RWPE2 (cell line): ENCODE data around the gene SUSD6.

Source experiments
- ATAC-seq: fragments of 200-7000 bp; cut with Tn5 transposase; 3 replicates; pipeline ENCODE4 v1.9.1; 2021; ENCODE audit warnings: low read depth
- DNase-seq: peaks from one replicate; pipeline ENCODE4 v3.0.0-alpha.2; 2020; ENCODE audit warnings: low spot score
- H3K27ac ChIP-seq: fragments of 450-650 bp; 2 replicates; pipeline ENCODE4 v1.5.1; 2017; ENCODE audit warnings: mild to moderate bottlenecking; ENCODE audit not compliant: poor library complexity, severe bottlenecking
- H3K27me3 ChIP-seq: fragments of 250-450 bp; sonication (Bioruptor Pico); 2 replicates; pipeline ENCODE4 v1.5.1; 2021; ENCODE audit warnings: mild to moderate bottlenecking, moderate library complexity; ENCODE audit not compliant: insufficient read depth, poor library complexity, severe bottlenecking
- H3K36me3 ChIP-seq: fragments of 250-450 bp; sonication (Bioruptor Pico); 2 replicates; pipeline ENCODE4 v1.5.1; 2020; ENCODE audit warnings: low read depth, mild to moderate bottlenecking, moderate library complexity
- H3K4me1 ChIP-seq: fragments of 250-450 bp; sonication (Bioruptor Pico); 2 replicates; pipeline ENCODE4 v1.5.1; 2021; ENCODE audit warnings: mild to moderate bottlenecking, moderate library complexity; ENCODE audit not compliant: insufficient read depth, poor library complexity, severe bottlenecking
- H3K4me3 ChIP-seq: fragments of 250-450 bp; sonication (Bioruptor Pico); 2 replicates; pipeline ENCODE4 v1.5.1; 2021; ENCODE audit warnings: mild to moderate bottlenecking, moderate library complexity; ENCODE audit not compliant: severe bottlenecking
- H3K9me3 ChIP-seq: fragments of 250-450 bp; sonication (Bioruptor Pico); 2 replicates; pipeline ENCODE4 v1.5.1; 2021; ENCODE audit warnings: mild to moderate bottlenecking, moderate library complexity; ENCODE audit not compliant: severe bottlenecking
- TF ChIP-seq, protein P1 (sequence below): fragments of 450-650 bp; IDR thresholded peaks from one replicate; pipeline ENCODE4 v1.5.1; 2017; ENCODE audit warnings: mild to moderate bottlenecking, moderate library complexity; ENCODE audit not compliant: poor library complexity, severe bottlenecking

Gene SUSD6

DNA sequence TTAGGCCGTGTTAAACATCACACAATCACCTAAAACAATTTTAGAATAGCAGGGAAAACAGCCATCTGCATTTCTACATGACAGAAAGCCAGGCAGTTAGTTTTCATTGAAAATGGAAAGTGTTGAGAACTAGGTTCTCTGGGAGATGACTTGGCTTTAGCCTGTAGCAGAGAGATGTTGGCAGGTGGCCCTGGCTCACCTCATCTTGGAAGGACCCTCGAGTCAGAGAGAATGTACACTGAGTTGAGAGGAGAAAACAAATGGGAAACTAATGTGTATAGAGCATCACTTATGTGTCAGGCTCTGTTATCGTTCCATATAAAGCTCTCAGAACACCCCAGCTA is 51.9 kb downstream of the SUSD6 start:
- H3K27me3 ChIP-seq, result no peaks in the 10 kb centered on the region
- peak overlapping the region; percentile 4 for H3K27ac ChIP-seq
- TF ChIP-seq, protein P1, sequence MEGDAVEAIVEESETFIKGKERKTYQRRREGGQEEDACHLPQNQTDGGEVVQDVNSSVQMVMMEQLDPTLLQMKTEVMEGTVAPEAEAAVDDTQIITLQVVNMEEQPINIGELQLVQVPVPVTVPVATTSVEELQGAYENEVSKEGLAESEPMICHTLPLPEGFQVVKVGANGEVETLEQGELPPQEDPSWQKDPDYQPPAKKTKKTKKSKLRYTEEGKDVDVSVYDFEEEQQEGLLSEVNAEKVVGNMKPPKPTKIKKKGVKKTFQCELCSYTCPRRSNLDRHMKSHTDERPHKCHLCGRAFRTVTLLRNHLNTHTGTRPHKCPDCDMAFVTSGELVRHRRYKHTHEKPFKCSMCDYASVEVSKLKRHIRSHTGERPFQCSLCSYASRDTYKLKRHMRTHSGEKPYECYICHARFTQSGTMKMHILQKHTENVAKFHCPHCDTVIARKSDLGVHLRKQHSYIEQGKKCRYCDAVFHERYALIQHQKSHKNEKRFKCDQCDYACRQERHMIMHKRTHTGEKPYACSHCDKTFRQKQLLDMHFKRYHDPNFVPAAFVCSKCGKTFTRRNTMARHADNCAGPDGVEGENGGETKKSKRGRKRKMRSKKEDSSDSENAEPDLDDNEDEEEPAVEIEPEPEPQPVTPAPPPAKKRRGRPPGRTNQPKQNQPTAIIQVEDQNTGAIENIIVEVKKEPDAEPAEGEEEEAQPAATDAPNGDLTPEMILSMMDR, result no peak
- peaks cover 21% of the 10 kb centered on the region for H3K36me3 ChIP-seq
- no peaks in the 10 kb centered on the region for H3K9me3 ChIP-seq
- DNase-seq, result no peak
- no peak overlapping the region for H3K4me3 ChIP-seq
- no peak for ATAC-seq
- peaks cover 31% of the 10 kb centered on the region for H3K4me1 ChIP-seq

DNA sequence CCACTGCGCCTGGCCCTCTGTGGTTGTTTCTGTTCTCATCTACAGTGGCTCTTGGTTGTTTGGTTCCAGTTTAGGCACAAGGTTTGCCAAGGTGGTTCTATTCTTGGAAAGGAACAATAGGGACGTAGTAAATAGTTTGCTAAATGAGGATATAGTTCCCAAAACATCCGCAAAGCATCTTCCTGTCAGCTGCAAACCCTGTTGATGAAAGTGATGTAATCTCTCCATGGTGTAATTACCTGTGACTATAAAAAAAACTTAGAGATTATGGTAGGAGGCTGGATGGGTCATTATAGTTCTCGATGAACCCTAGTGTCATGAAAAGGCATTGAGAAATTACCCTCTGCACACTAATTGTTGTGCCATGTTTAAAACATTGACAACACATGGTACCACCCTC is 52.9 kb downstream of the SUSD6 start:
- Histone ChIP-seq H3K27me3 (no peaks in the 10 kb centered on the region), H3K4me3 (no peak overlapping the region), H3K27ac (no peak overlapping the region), H3K36me3 (peaks cover 17% of the 10 kb centered on the region), H3K4me1 (peaks cover 22% of the 10 kb centered on the region), H3K9me3 (no peaks in the 10 kb centered on the region)
- TF ChIP-seq, protein P1, result no peak
- DNase-seq (no peak), ATAC-seq (no peak)

DNA sequence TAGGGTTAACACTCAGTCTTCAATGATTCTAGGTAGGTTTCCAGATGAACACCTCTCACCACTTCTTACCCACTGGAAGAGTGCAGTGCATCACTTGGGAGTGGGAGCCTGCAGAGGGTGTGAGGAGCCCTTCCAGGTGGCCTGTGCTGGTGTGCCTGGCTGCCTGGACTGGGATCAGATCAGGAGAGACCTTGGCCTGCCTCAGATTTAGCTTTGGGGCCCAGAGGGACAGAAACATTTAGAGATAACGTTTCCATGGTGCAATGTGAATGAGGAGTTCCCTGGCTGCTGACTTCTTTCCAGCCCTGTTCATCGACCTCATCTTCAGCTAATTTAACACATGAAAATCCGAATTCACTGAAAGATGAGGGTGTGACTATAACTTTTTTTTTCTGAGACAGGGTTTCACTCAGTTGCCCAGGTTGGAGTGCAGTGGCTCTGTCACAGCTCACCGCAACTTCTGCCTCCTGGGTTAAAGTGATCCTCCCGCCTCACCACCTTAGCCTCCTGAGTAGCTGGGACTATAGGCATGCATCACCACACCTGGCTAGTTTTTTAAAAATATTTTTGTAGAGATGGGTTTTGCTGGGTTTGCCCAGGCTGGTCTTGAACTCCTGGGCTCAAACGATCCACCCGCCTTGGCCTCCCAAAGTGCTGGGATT is 53.6 kb downstream of the SUSD6 start:
- DNase-seq (no peak), ATAC-seq (no peak; the same call in 2 of the 3 replicates)
- TF ChIP-seq, protein P1, result no peak
- H3K4me1 ChIP-seq, result peaks cover 22% of the 10 kb centered on the region
- H3K4me3 ChIP-seq, result no peak overlapping the region
- H3K36me3 ChIP-seq, result peaks cover 10% of the 10 kb centered on the region
- no peak overlapping the region for H3K27ac ChIP-seq
- H3K27me3 ChIP-seq, result no peaks in the 10 kb centered on the region
- H3K9me3 ChIP-seq, result no peaks in the 10 kb centered on the region

DNA sequence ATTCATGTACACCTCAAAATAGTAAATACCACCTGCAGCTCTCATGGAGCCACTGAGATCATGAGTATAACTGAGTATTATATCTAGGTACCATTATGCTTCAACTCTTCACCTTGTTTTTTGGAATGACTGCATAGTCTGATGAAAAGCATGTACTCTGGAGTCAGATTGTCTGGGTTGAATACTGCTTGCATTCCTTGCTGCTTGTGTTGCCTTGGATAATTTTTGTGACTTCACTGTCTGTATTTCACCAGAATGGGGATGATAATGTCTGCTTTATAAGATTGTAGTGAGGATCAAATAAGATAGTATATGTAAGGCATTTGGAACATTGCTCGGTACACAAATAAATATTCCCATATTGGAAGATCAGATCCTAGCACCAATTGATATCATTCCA is 54.2 kb downstream of the SUSD6 start:
- H3K9me3 ChIP-seq, result no peaks in the 10 kb centered on the region
- no peak overlapping the region for H3K4me3 ChIP-seq
- no peaks in the 10 kb centered on the region for H3K27me3 ChIP-seq
- peaks cover 22% of the 10 kb centered on the region for H3K4me1 ChIP-seq
- ATAC-seq (no peak), DNase-seq (no peak)
- peaks cover 3% of the 10 kb centered on the region; the same call in 1 of the 2 replicates for H3K36me3 ChIP-seq
- TF ChIP-seq, protein P1, result no peak
- H3K27ac ChIP-seq, result no peak overlapping the region

DNA sequence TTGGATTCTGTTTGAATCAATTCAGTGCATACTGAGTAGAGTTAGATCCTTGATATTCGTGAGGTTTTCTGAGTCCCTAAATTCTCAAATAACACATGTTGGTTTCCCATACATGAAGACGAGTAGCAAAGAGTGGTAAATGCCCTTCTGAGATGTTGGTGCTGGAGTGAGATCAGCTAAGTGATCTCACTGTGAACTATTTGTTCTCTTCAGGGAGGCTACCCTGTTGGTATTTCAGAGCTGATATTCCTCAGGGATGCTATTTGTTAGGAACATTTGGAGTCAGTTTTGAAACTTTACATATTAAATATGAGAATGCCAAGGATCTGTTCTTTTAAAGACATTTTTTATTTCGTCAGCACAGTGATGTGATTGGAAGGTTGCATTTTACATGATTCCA is 54.7 kb downstream of the SUSD6 start:
- ATAC-seq (no peak), DNase-seq (no peak)
- Histone ChIP-seq H3K27me3 (no peaks in the 10 kb centered on the region), H3K36me3 (0 out of 2 replicates have a peak, but pooled peaks cover 3% of the 10 kb centered on the region), H3K27ac (no peak overlapping the region), H3K4me1 (peaks cover 22% of the 10 kb centered on the region), H3K9me3 (no peaks in the 10 kb centered on the region), H3K4me3 (no peak overlapping the region)
- TF ChIP-seq, protein P1, result no peak
